Measurements from ENCODE around the gene USP54.

- TF ChIP-seq POLR2A (IDR thresholded peaks at IDR 0.05) (peak in 1 of 2 donors; percentile 47), CTCF (IDR thresholded peaks at IDR 0.05) (no peak)
Measured at GRCh38 chr10:73601486-73601921, 10.4 kb upstream of the USP54 start.

Data from thyroid gland (tissue), 4 donors.